Measurements from ENCODE around the gene ENPP7.

ENPP7 gene

DNA sequence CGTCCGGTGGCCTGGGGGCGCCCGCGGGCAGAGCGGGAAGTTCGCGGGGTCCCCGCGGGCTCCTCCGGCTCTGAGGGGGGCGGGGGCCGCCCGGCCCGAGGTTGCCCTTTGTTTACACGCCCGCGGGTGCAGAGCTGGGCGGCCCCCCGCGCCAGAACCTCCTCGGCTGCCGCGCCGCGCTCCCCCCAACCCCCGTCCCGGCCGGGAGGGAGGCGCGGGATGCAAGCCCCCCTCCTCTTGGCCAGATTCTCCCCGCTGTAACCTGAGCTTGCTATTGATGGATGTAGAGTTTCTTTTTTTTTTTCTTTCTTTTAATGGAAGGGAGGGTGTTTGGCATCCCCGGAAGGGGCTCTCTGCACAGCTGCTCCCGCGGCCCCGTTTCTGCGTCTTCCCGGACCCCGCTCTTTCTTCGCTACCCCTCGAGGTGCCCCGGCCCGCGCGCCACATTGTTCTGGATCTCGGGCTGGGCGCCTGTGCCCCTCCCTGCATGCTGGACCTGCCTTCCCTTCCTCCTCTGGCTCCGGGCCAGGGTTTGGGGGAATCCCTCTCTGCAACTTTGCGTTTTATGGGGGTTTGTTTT is 47.9 kb downstream of the ENPP7 start:
- no peak for DNase-seq (ENCODE audit: low read depth in 3 of 3)

DNA sequence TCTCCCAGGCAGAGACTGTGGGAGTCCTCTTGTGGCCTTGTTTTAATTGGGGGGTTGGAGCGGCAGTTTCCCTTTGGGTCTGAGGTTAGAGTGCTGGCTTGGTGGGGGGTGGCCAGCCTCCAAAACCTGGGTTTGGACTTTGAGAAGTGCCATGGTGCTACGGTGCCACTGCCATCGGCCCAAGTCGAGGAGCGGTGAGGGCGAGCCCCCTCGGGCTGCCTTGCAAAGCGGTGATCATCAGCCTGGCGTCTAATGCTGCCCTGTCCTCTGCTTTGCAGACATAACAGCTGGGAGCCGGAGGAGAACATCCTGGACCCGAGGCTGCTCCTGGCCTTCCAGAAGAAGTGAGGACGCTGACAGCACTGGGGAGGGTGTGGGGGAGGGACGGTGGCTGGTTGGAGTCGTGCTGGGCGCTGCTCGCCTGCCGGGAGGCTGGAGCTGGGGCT is 48.4 kb downstream of the ENPP7 start:
- DNase-seq (ENCODE audit: low read depth in 3 of 3), result no peak

DNA sequence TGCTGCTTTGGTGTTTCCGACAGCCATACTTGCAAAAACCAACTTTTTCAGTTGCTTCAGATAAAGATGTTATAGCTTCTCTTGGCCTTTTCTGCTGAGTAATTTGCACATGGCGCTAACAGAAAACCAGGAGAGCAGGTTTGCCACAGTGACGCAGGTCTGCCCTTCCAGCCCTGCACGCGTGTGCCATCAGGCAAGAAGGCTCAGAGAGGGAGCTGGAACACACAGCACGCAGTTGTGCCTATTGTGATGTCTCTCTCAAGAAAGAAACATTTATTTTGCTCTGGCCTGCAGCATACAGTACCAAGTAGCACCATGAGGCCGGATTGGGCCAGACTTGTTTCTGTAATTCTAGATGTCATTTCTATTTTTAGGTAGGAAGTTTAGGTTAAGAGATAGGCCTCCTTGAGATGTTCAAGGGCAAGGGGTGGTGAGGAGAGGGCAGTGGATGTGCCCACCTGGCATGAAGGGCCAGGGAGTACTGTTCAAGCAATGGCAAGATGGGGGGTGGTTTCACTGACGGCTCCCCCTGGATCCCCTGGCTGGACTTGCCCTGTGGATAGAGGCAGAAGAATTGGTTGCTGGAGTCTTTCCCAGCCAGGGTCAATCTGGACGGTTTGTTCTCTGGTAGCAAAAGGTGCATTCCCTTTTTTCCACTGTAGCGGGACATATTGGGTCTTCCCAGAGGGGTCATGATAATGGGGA is 49.1 kb downstream of the ENPP7 start:
- no peak for DNase-seq (ENCODE audit: low read depth in 3 of 3)

DNA sequence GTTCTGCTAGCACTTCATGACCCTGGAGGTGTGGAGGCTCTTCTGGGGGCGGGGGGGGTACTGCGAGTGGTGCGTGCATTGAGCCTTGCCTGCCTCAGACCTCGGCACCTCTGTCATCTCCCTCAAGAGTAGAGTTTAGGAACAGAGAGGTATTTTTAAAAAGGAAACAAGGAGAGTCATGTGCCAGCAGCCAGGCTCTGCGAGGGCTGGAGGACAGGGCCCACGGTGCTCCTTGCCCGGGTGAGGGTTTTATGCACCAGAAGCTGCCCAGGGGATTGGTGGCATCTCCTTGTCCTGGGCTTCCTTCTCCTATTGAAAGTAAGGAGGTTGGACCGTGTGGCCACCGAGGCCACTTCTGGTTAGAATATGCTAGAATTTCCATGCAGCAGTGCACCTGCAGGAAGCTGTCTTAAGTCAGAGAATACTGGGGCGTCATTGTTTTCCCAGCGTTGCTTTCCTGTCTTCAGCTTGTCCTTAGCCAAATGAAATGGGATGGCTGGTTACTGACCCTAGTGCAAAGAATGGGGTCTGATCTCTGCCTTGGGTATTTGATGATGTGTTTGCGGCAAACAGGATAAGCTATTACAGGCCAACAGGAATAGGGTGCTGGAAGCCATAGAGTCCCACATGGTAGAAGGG is 50.4 kb downstream of the ENPP7 start:
- DNase-seq (ENCODE audit: low read depth in 3 of 3), result no peak

DNA sequence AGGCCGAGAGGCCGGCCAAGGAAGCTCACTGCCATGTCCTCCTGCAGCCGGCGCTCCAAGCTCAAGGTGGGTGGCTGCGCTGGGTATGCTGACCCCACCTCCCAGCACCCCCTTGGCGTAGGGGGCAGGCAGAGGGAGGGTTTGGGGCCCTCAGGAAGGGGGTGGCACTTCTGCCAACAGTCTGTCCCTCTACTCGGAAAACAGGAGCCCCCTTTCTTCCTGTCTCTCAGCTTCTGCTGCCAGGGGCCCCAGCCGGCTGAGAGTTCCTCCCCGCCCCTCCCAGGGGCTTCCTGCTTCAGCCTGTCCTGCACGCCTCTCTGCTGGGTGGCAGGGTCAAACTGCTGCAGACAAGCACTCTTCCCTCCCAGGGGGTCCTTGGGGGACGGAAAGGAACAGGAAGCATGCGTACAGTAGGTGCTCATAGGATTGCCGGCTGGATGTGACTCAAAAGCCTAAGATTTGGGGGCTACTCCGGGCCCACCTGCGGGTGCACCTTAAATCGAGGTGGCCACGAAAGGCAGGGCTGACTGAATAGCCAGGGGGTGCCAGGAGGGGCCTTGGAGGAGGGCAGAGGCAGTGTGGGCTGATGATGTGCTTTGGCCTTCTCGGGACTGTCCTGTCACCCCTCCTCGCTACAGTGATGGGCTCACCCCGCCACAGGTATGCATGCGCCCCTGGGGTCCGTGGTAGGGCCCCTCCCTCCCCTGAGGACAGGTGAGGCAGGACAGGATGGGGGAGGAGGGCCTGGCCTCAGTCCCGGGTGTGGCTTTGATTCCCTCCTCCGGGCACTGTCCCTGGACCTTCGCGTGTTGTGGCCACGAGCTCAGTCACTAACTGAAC is 51.2 kb downstream of the ENPP7 start:
- no peak for DNase-seq (ENCODE audit: low read depth in 3 of 3)

DNA sequence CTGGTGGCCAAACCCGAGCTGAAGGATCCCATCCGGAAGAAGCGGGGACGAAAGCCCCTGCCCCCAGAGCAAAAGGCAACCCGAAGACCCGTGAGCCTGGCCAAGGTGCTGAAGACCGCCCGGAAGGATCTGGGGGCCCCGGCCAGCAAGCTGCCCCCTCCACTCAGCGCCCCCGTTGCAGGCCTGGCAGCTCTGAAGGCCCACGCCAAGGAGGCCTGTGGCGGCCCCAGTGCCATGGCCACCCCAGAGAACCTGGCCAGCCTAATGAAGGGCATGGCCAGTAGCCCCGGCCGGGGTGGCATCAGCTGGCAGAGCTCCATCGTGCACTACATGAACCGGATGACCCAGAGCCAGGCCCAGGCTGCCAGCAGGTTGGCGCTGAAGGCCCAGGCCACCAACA is 53.1 kb downstream of the ENPP7 start:
- no peak for DNase-seq (ENCODE audit: low read depth in 3 of 3)

DNA sequence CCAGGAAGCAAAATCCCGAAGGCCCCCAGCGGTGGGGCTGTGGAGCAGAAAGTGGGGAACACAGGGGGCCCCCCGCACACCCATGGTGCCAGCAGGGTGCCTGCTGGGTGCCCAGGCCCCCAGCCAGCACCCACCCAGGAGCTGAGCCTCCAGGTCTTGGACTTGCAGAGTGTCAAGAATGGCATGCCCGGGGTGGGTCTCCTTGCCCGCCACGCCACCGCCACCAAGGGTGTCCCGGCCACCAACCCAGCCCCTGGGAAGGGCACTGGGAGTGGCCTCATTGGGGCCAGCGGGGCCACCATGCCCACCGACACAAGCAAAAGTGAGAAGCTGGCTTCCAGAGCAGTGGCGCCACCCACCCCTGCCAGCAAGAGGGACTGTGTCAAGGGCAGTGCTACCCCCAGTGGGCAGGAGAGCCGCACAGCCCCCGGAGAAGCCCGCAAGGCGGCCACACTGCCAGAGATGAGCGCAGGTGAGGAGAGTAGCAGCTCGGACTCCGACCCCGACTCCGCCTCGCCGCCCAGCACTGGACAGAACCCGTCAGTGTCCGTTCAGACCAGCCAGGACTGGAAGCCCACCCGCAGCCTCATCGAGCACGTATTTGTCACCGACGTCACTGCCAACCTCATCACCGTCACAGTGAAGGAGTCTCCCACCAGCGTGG is 53.7 kb downstream of the ENPP7 start:
- no peak for DNase-seq (ENCODE audit: low read depth in 3 of 3)

DNA sequence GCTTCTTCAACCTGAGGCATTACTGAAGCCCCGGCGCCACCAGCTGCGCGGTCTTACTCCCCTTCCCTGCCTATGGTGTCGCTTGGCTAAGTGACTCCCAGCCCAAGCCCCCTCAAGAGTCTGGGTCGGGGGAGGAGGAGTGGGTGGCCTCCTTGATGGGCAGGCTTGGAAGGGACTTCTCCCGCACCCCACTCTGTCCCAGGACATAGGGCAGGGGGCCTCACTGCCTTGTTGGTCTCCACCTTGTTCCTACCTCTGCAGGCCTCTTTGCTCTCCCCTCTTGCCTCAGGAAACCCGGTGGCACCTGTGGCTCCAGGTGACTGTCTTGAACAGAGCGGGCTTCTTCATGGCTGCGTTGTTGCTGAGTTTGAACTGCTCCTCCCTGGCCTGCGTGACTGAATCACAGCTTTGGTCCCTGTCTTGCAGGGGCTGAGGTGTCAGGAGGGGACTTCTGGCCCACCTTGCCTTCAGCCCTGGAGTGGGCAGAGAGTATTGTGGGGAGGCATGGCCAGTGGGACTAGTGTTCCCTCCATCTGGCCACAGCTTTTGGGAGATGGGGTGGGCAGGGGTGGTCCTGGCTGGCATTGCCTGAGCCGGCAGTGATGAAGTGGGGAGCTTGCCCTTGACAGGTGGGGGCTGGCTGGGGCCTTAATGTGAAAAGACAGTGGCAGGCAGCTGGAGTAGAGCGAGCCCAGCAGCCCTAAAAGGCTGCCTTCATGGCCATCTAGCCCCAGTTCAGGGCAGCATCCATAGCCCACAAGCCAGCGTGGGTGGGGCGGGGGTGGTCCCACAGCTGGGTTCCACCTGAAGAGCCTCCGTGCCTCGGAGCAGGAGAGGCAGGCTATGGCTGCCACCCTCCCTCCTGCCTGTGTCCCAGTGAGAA is 54.5 kb downstream of the ENPP7 start:
- no peak for DNase-seq (ENCODE audit: low read depth in 3 of 3)

DNA sequence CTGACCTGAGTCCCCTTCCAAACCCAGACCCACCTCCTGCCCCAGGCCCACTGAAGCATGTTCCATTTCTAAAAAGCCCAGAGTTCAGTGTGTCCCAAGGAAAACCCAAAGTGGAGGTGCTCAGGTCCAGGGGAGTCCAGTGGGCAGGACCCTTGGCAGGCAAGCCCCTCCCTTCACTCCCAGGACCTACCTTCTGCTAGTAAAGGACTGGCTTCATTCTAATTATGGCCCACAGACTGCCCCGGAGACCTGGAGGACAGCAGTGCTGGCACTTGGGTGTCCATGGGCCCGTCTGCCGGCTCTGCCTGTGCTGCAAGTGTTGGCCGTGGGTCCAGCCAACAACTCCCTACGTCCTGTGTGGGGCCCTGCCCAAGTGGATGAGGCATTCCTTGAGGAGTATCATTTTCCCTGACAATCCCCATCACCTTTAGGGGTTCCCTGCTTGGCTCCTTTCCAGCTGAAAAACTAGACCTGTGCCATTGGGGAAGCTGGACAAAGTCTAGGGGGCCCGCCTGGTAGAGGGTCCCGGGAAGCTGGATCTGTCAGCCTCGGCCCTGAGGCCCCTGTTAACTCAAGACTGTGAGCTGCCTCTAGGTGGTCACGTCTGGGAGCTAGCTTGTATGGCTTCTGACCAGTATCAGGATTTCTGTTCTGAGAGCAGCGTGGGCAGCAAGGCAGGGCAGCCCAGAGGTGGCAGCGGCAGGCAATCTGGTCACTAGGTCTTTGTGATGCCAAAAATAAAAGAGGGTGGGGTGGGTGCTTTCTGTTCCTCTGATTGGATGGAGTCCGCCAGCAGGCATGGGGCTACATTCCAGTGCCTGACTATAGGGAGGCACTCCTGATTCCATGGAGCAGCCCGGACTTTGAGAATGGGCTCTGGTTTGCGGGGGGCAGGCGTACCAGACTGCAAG is 55.4 kb downstream of the ENPP7 start:
- no peak for DNase-seq (ENCODE audit: low read depth in 3 of 3)

DNA sequence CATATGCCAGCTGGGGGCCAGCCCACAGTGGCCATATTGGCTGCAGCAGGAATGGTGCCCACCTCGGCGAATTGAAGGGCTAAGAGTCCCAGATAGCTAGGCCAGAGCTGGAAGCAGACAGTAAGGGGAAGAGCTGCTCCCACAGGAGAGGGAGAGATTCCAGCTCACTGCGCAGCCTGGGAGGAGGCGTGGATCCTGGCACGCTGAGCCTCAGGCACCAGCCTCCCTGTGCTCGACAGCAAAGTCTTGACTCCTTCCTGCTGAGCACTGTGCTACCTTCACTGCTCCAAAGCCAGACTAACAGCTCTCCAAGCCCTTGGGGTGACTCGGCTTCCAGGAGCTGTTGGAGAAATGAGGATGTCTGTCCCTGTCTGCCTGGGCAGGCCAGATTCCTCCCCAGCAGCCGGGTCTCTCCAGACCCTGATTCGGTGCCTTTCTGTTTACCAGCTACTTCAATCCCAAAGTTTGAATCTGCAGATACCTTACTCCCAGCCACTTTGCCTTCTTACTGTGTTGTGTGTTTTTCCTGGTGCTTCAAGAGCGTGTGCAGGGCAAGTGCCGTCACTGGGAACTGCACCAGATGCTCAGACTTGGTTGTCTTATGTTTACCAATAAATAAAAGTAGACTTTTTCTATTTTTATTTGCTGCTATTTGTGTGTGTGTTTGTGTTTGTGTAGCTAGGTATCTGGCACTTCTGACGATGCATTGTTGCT is 56.3 kb downstream of the ENPP7 start:
- no peak for DNase-seq (ENCODE audit: low read depth in 3 of 3)

DNA sequence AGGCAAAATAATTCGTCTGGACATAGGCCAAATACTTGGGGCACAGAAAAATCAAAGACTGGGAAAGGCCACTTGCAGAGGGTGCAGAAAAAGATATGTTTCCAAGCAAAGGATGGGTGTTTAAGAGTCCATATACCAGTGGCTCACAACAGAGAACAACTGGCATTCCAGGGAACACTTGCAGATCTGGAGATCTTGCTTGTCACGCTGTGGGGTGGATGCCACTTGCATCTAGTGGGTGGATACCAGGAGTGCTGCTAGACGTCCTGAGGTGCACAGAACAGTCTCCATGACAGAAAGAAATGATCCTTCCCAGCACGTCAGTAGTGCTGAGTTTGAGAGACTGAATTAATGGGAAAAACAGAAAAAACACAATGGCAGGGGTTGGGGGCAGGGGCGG is 57.7 kb downstream of the ENPP7 start:
- DNase-seq (ENCODE audit: low read depth in 3 of 3), result no peak

DNA sequence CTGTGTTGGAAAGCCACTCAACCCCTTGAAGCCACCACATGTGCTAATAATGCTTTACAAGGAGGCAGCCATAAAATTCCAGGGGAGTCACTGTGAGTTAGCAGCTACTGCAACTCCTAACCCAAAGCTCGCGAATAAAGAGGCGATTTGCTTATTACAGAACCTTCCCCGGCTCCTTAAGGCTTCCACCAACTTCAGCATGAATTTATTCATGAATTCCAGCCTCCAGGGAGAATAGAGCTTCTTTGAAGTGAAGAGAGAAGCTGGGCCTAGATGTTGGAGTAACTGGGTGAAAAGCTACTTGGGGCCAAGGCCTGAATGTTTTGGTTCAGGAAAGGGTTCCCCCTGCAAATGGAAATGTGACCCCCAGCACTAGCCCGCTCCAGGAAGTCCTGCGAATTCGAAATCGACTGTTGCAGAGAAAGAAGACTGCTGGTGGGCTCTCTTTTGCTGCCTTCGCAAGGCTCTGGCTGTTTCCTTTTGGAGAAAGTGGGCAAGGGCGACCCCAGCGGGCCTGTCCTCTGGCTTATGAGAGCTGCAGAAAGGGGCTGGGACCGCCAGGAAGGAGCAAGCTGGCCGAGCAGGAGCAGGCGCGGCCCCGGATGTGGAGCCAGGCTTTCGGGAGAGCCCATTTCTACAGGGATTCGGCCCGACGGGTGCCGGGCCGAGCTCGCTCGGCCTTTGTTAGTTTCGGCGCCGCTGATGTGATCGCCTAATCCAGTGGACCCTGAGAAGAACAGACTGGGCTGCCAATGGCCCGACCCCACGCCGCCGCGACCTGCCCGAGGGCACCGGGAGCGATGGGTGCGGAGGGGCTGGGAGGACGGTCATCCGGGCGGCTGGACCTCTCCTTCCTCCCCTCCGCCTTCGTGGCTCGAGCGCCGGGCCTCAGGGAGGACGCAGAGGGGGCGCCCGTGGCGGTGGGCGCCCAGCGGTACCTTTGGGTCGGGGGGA is 58.5 kb downstream of the ENPP7 start:
- DNase-seq (ENCODE audit: low read depth in 3 of 3), result no peak

DNA sequence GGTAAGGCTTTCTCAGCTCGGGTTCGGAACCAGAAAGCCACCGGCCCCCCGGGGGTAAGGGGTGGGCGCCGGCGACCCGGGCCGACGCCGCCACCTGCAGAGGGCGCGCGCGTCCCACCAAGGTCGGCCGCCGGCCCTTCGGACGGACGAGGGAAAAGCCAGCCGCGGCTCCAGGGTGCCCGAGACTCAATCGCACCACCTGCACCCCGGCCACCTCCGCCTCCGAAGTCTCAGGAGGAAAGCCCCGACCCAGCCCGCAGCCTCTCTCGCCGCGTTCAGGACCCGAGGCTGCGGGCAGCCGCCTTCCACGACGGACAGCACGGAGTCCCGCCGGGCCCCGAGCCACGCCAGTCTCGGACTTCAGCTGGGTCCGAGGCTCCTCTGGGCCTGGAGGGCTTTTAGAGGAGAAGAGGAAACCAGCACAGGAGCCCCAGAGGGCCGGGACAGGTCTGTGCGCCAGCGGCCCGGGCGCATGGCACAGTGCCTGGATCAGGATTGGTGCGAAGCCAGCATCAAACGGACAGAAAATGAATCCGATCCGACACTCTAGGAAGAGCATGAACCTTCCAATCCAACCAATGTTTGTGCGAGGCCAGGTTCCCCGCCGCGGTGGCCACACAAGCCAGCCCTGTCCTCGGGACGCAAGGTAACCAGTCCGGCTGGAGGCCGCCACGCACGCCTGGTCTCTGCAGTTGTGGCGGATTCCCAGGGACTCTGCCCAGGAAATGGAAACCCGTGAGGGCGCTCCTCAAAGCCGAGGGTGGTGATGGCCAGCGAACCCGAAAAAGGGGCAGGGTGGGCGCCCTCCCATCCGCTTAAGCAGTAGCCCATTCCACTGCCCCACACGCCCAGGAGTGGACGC is 59.4 kb downstream of the ENPP7 start:
- no peak for DNase-seq (ENCODE audit: low read depth in 3 of 3)

DNA sequence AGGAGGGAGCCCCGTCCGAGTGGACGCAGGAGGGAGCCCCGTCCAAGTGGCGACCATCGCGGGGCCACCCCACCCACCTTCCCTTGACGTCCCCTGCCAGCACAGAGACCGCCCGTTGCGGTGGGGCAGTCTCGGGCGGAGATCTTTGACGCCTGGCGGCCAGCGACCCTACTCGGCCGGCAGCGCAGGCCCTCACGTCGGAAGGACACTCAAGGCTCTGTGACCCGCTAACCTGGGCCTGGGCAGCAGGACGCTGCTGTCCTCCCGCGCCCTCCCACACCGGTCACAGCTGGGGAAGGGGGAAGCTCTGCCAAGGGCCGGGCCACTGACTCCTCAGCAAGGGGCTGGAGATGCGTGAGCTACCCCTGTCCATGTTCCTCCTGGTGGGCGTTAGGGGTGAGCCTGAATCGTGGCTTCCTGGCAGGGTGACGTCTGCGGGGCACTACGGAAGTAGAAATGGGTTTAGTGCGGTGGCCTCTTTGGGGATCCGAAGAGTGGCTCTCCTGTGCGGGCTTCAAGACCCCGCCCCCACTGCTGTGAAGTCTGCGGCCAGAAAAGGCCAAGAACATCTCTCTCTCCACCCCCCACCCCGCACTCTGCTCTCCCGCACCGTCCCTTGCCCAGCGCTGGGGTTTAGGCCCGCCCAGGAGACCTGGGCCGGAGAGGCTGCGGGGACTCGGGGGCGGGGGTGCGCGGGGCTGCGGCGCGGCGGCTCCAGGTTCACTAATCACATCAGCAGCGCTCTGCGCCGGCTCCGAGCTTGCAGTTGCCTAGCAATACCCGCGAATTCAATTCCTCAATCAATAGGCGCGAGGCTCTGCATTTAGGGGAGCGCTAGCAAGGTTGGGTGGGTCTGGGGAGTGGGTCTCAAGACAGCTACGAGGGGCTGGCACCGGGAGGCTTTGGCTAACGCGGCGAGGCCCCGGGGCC is 60.3 kb downstream of the ENPP7 start:
- no peak for DNase-seq (ENCODE audit: low read depth in 3 of 3)

DNA sequence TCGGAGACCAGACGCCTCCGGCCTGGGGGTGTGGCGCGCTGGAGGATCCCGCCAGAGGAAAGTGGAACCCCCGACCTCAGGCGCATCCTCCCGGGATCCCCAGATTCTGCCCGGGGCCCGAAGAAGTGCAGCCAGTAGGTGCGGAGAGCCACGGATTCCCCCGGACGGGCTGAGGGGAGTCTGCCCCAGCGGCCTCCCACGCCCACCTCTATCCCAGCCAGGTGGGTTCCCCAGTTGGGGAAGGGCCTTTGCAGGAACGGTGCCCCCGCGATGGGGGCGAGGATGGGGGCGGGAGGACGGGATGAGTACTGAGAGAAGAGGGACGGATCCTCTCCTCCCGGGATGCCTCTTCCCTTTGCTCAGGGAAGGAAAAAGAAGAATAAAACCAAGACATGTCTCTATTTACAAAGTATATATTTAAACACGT is 61.0 kb downstream of the ENPP7 start:
- DNase-seq (ENCODE audit: low read depth in 3 of 3), result no peak

All from stimulated activated CD4-positive, alpha-beta T cell treated with anti-CD3 and anti-CD28 coated beads, TNF-alpha, amount 100 ng/mL, for 24 hours (primary cell).